K562 (cell line): Measurements from ENCODE around the gene PAQR7. TPM values are rescaled to one million over a fixed set of nuclear protein-coding genes. Genes with fewer than 3 reads are reported as not detected.
A peak's percentile ranks its signal among the peaks of the same experiment; 100 is the strongest.

Experiments used
- ARID3B ChIP-seq: fragments of 250-450 bp; sonication (Bioruptor Pico); IDR thresholded peaks from 2 replicates; pipeline ENCODE4 v1.4.0; 2020; ENCODE audit warnings: borderline replicate concordance
- BRCA1 ChIP-seq, 2 experiments: fragments of 450-650 bp in 1 of 2; sonication (generic) in 1 of 2; formaldehyde crosslinking in 1 of 2; IDR thresholded peaks; 2 replicates each; pipeline versions ENCODE4 v1.5.0 to v1.6.1; 2017 to 2020; ENCODE audit warnings: mild to moderate bottlenecking in 1 of 2, missing genetic modification reagents in 1 of 2
- C11orf30 ChIP-seq: fragments of 450-650 bp; IDR thresholded peaks from 2 replicates; pipeline ENCODE4 v1.6.1; 2016; ENCODE audit warnings: low read depth, mild to moderate bottlenecking
- CTCFL ChIP-seq: IDR thresholded peaks from 2 replicates; pipeline ENCODE4 v1.6.1; 2011; ENCODE audit warnings: borderline replicate concordance, low read depth, mild to moderate bottlenecking, moderate library complexity, low read length; ENCODE audit not compliant: insufficient read depth, poor library complexity, severe bottlenecking
- HMG20A ChIP-seq: fragments of 450-650 bp; formaldehyde crosslinking; conservative IDR thresholded peaks from 2 replicates; pipeline ENCODE4 v1.4.0; 2020; ENCODE audit warnings: mild to moderate bottlenecking, mixed read lengths
- KHSRP ChIP-seq: fragments of 450-650 bp; IDR thresholded peaks from 2 replicates; pipeline ENCODE4 v1.6.1; 2017
- MAFF ChIP-seq: IDR thresholded peaks from 2 replicates; pipeline ENCODE4 v1.6.1; 2012; ENCODE audit warnings: low read length, improper control_type of control experiment
- MEIS2 ChIP-seq: fragments of 450-650 bp; IDR thresholded peaks from 2 replicates; pipeline ENCODE4 v1.6.1; 2014; ENCODE audit warnings: mild to moderate bottlenecking; ENCODE audit not compliant: partially characterized antibody
- NFYB ChIP-seq: IDR thresholded peaks from 2 replicates; pipeline ENCODE4 v1.6.1; 2011; ENCODE audit warnings: mild to moderate bottlenecking, moderate library complexity; ENCODE audit not compliant: insufficient read length; ENCODE audit errors: extremely low read depth
- NR2C1 ChIP-seq, 2 experiments: fragments of 450-650 bp; IDR thresholded peaks; 2 replicates each; pipeline ENCODE4 v1.6.1; 2017; ENCODE audit warnings: mild to moderate bottlenecking in 2 of 2, antibody characterized with exemption in 1 of 2, inconsistent platforms in 1 of 2, missing compliant biosample characterization in 1 of 2, missing genetic modification characterization in 1 of 2
- RBBP5 ChIP-seq: fragments of 200-600 bp; sonication (generic); IDR thresholded peaks from 2 replicates; pipeline ENCODE4 v1.6.1; 2012; ENCODE audit warnings: borderline replicate concordance, mild to moderate bottlenecking, low read length, control low read depth, inconsistent platforms; ENCODE audit not compliant: insufficient read depth, poor library complexity, severe bottlenecking
- SMARCB1 ChIP-seq: IDR thresholded peaks from 2 replicates; pipeline ENCODE4 v1.6.1; 2011; ENCODE audit warnings: improper control_type of control experiment, low read depth; ENCODE audit not compliant: insufficient read length
- SMARCC2 ChIP-seq: fragments of 450-650 bp; IDR thresholded peaks from 2 replicates; pipeline ENCODE4 v1.6.1; 2017; ENCODE audit warnings: antibody characterized with exemption, moderate library complexity, mild to moderate bottlenecking, low read depth
- TCF7L2 ChIP-seq: fragments of 150-350 bp; IDR thresholded peaks from 2 replicates; pipeline ENCODE4 v1.6.1; 2016; ENCODE audit warnings: low read depth, mild to moderate bottlenecking, low read length, moderate library complexity
- TSC22D4 ChIP-seq: fragments of 450-650 bp; IDR thresholded peaks from 2 replicates; pipeline ENCODE4 v1.6.1; 2016; ENCODE audit warnings: missing genetic modification characterization, missing biosample characterization, control low read depth
- ZKSCAN3 ChIP-seq: fragments of 250-450 bp; sonication (Bioruptor Pico); IDR thresholded peaks from 2 replicates; pipeline ENCODE4 v1.4.0; 2020
- ZKSCAN8 ChIP-seq: fragments of 200-800 bp; sonication (Bioruptor generic); IDR thresholded peaks from 2 replicates; pipeline ENCODE4 v1.6.1; 2016; ENCODE audit warnings: missing genetic modification characterization, missing compliant biosample characterization
- ZNF12 ChIP-seq: sonication (generic); formaldehyde crosslinking; IDR thresholded peaks from 2 replicates; pipeline ENCODE4 v1.4.0; 2020; ENCODE audit warnings: mild to moderate bottlenecking, missing genetic modification reagents
- ZNF174 ChIP-seq: fragments of 250-450 bp; sonication (Bioruptor Pico); IDR thresholded peaks from 2 replicates; pipeline ENCODE4 v1.4.0; 2020; ENCODE audit warnings: mild to moderate bottlenecking
- ZNF507 ChIP-seq: conservative IDR thresholded peaks from 2 replicates; pipeline ENCODE4 v1.6.1; 2017; ENCODE audit warnings: missing genetic modification characterization, missing compliant biosample characterization
- ZNF740 ChIP-seq, 3 experiments: fragments of 200-800 bp in 1 of 3; sonication (Bioruptor generic) in 1 of 3; sonication (generic) in 1 of 3; formaldehyde crosslinking in 1 of 3; IDR thresholded peaks; 2 replicates each; pipeline versions ENCODE4 v1.6.1 to v1.8.0; 2016 to 2022; ENCODE audit warnings: mild to moderate bottlenecking in 2 of 3, missing compliant biosample characterization in 2 of 3, missing genetic modification characterization in 2 of 3, missing genetic modification reagents in 1 of 3
- polyA plus RNA-seq, 8 experiments: library from polyadenylated mRNA; depleted of rRNA in 4 of 8; stranded (reverse) in 5 of 8; unstranded in 3 of 8; fragments of >200 nt; fragmentation: Nextera tagmentation in 2 of 8; fragmentation: Illumina TruSeq in 1 of 8; extraction: Ambion mirVana in 2 of 8; extraction: Trizol in 1 of 8; gene quantifications; 2 replicates each; pipeline versions ENCODE4 v1.2.1 to v1.2.3, GENCODE V29; 2011 to 2014; ENCODE audit warnings: inconsistent platforms in 1 of 8, missing spikeins in 1 of 8
- total RNA-seq, 7 experiments: library from RNA; depleted of rRNA in 6 of 7; stranded (reverse); fragments of >200 nt in 6 of 7; fragmentation: Illumina TruSeq in 2 of 7; extraction: Trizol in 2 of 7; gene quantifications; 2 replicates each; pipeline versions ENCODE4 v1.2.1 to v1.2.3, GENCODE V29; 2011 to 2021; ENCODE audit warnings: low replicate concordance in 1 of 7

The PAQR7 gene
- total and polyA plus RNA-seq, 9 of the 15 experiments (the other 6 are each of a cell fraction or from before 2014, with no cell fraction given): 1.1 to 5.2 (median 2.6) TPM

- no peak for TF ChIP-seq HMG20A (CRISPR knock-in tag)
- no peak for TF ChIP-seq MAFF
- TF ChIP-seq TCF7L2: peak; percentile 63
- no peak for TF ChIP-seq ZNF507 (tag)
- no peak for TF ChIP-seq ZNF174 (CRISPR knock-in tag)
- TF ChIP-seq ZNF12: peak; percentile 59; the same call in 1 of the 2 replicates
- no peak for TF ChIP-seq ARID3B (CRISPR knock-in tag)
- TF ChIP-seq ZNF740 (CRISPR knock-in tag; IDR thresholded peaks at IDR 0.05): peak; percentile 70; the same call in 1 of the 2 replicates
- no peak for TF ChIP-seq ZNF740 (tag; IDR thresholded peaks at IDR 0.05)
- peak; percentile 98 for TF ChIP-seq RBBP5
- TF ChIP-seq KHSRP: no peak
- TF ChIP-seq SMARCB1: peak; percentile 47
- peak; percentile 56 for TF ChIP-seq MEIS2
- no peak for TF ChIP-seq SMARCC2
- no peak for TF ChIP-seq CTCFL
- no peak for TF ChIP-seq C11orf30
- TF ChIP-seq BRCA1 (IDR thresholded peaks at IDR 0.05): no peak
- TF ChIP-seq BRCA1 (CRISPR knock-in tag; IDR thresholded peaks at IDR 0.05): no peak
- TF ChIP-seq NFYB: no peak
- no peak for TF ChIP-seq NR2C1 (IDR thresholded peaks at IDR 0.05)
- no peak for TF ChIP-seq NR2C1 (tag; IDR thresholded peaks at IDR 0.05)
- TF ChIP-seq ZKSCAN8: no peak
- TF ChIP-seq TSC22D4 (tag): no peak; the same call in 1 of the 2 replicates
- TF ChIP-seq ZKSCAN3 (CRISPR knock-in tag): no peak
These were observed 16.4 kb downstream of the PAQR7 start, which contains the start of gene AUNIP (continued) for GRCh38 chr1:25858906-25859789.
